Upper lobe of left lung (tissue), 6 donors: Measurements from ENCODE around the gene SLC19A2. TPM values are rescaled to one million over a fixed set of nuclear protein-coding genes. Genes with fewer than 3 reads are reported as not detected.

Source experiments
- ATAC-seq, 2 donors: fragments of 200-7000 bp; cut with Tn5 transposase; one replicate each; pipeline ENCODE4 v1.9.1; 2022; ENCODE audit warnings: mild to moderate bottlenecking in 2 of 2, moderate library complexity in 2 of 2; ENCODE audit not compliant: low FRiP score in 2 of 2
- DNase-seq, 2 donors: peaks; one replicate each; pipeline ENCODE4 v3.0.0-alpha.2; 2019 to 2020
- H3K27ac ChIP-seq, 4 donors: fragments of 200-600 bp; sonication (generic); one replicate each; pipeline ENCODE4 v1.5.1; 2016 to 2019
- H3K27me3 ChIP-seq, 4 donors: fragments of 200-600 bp; sonication (generic); one replicate each; pipeline ENCODE4 v1.5.1; 2017 to 2019
- H3K36me3 ChIP-seq, 4 donors: fragments of 200-600 bp; sonication (generic); one replicate each; pipeline ENCODE4 v1.5.1; 2016 to 2019
- H3K4me1 ChIP-seq, 4 donors: fragments of 200-600 bp; sonication (generic); one replicate each; pipeline ENCODE4 v1.5.1; 2018 to 2019
- H3K4me3 ChIP-seq, 4 donors: fragments of 200-600 bp; sonication (generic); one replicate each; pipeline ENCODE4 v1.5.1; 2017 to 2019; ENCODE audit warnings: mild to moderate bottlenecking in 2 of 4, moderate library complexity in 1 of 4
- H3K9me3 ChIP-seq, 4 donors: fragments of 200-600 bp; sonication (generic); one replicate each; pipeline ENCODE4 v1.5.1; 2018 to 2019
- CTCF ChIP-seq, 6 experiments: fragments of 450-650 bp in 4 of 6; fragments of 200-600 bp in 2 of 6; sonication (generic) in 2 of 6; IDR thresholded peaks; one replicate each; pipeline ENCODE4 v1.5.1; 2016 to 2019; ENCODE audit warnings: antibody characterized with exemption in 6 of 6
- EP300 ChIP-seq, 4 donors: sonication (generic); formaldehyde crosslinking; IDR thresholded peaks; one replicate each; pipeline ENCODE4 v1.5.1; 2017; ENCODE audit warnings: antibody characterized with exemption in 4 of 4, control low read depth in 2 of 4
- POLR2A ChIP-seq, 4 donors: fragments of 450-650 bp; IDR thresholded peaks; one replicate each; pipeline ENCODE4 v1.5.1; 2016 to 2017; ENCODE audit warnings: antibody characterized with exemption in 4 of 4, mild to moderate bottlenecking in 2 of 4
- POLR2AphosphoS5 ChIP-seq, 2 donors: sonication (generic); formaldehyde crosslinking; IDR thresholded peaks; one replicate each; pipeline ENCODE4 v1.5.1; 2017; ENCODE audit warnings: antibody characterized with exemption in 2 of 2
- WGBS, 2 donors: methylation state at CpG; one replicate each; pipeline ENCODE4 v1.1.5; 2017 to 2018; 5-methylcytosine and 5-hydroxymethylcytosine counted together
- total RNA-seq, 6 donors: library from RNA; depleted of rRNA in 4 of 6; stranded (reverse); fragments of >200 nt in 4 of 6; gene quantifications; one replicate each; pipeline versions ENCODE4 v1.1.0 to v1.2.1, GENCODE V29; 2016 to 2021
- donor health status: DM: no; HTN: no; CAD: no; lungs with moderate emphysema.
- donor health status: DM: no; HTN: yes; CAD: no; lungs with severe emphysema.

SLC19A2 gene
- total RNA-seq, 6 donors from 2014 or later: 8.4 to 37.1 (median 13.6) TPM

- DNase-seq (peak in 1 of 2 donors; percentile 33), ATAC-seq (no peak)
- H3K4me3 ChIP-seq: no peak overlapping the region
- no peaks in the 10 kb centered on the region for H3K4me1 ChIP-seq
- 68 to 79% methylated on average over 5 of the region's 5 CpGs for WGBS, 2 donors
- H3K27me3 ChIP-seq: no peaks in the 10 kb centered on the region
- H3K27ac ChIP-seq: no peak overlapping the region
- H3K9me3 ChIP-seq: no peaks in the 10 kb centered on the region
- TF ChIP-seq CTCF (IDR thresholded peaks at IDR 0.05): no peak
- no peak for TF ChIP-seq POLR2AphosphoS5 (IDR thresholded peaks at IDR 0.05)
- peak in 1 of 4 donors; percentile 44 for TF ChIP-seq EP300 (IDR thresholded peaks at IDR 0.05)
- H3K36me3 ChIP-seq: peaks cover 0 to 26% (median 3%) of the 10 kb centered on the region in 4 donors
These were observed 12.4 kb downstream of the SLC19A2 start for GRCh38 chr1:169473347-169473746.

GRCh38 chr1:169472738-169473137, 13.0 kb downstream of the SLC19A2 start:
- Histone ChIP-seq H3K36me3 (peaks cover 0 to 31% (median 3%) of the 10 kb centered on the region in 4 donors), H3K27ac (no peak overlapping the region), H3K9me3 (no peaks in the 10 kb centered on the region), H3K4me1 (no peaks in the 10 kb centered on the region), H3K4me3 (no peak overlapping the region), H3K27me3 (no peaks in the 10 kb centered on the region)
- WGBS, 2 donors: 80 to 86% methylated on average over 3 of the region's 3 CpGs
- no peak for ATAC-seq
- no peak for TF ChIP-seq CTCF (IDR thresholded peaks at IDR 0.05)
- no peak for TF ChIP-seq EP300 (IDR thresholded peaks at IDR 0.05)
- no peak for TF ChIP-seq POLR2AphosphoS5 (IDR thresholded peaks at IDR 0.05)
- TF ChIP-seq POLR2A (IDR thresholded peaks at IDR 0.05): no peak
- no peak for DNase-seq

- no peak for TF ChIP-seq POLR2AphosphoS5 (IDR thresholded peaks at IDR 0.05)
- TF ChIP-seq EP300 (IDR thresholded peaks at IDR 0.05): no peak
- no peak for TF ChIP-seq CTCF (IDR thresholded peaks at IDR 0.05)
- no peak for TF ChIP-seq POLR2A (IDR thresholded peaks at IDR 0.05)
- Histone ChIP-seq H3K36me3 (peaks cover 0 to 32% (median 4%) of the 10 kb centered on the region in 4 donors), H3K4me1 (no peaks in the 10 kb centered on the region), H3K27ac (no peak overlapping the region), H3K9me3 (no peaks in the 10 kb centered on the region), H3K4me3 (no peak overlapping the region), H3K27me3 (no peaks in the 10 kb centered on the region)
- no peak for ATAC-seq
- DNase-seq: no peak
These were observed 16.8 kb downstream of the SLC19A2 start for GRCh38 chr1:169468982-169469381.

GRCh38 chr1:169466259-169467230, 19.2 kb downstream of the SLC19A2 start:
- Histone ChIP-seq H3K4me1 (no peaks in the 10 kb centered on the region), H3K27ac (no peak overlapping the region), H3K27me3 (no peaks in the 10 kb centered on the region), H3K4me3 (no peak overlapping the region), H3K36me3 (peaks cover 0 to 32% (median 4%) of the 10 kb centered on the region in 4 donors), H3K9me3 (no peaks in the 10 kb centered on the region)
- 83 to 86% methylated on average over 8 of the region's 8 CpGs for WGBS, 2 donors
- DNase-seq: no peak
- no peak for TF ChIP-seq EP300 (IDR thresholded peaks at IDR 0.05)
- TF ChIP-seq CTCF (IDR thresholded peaks at IDR 0.05): peak in 4 of 6 experiments; percentile 19 to 35 (median 26)
- no peak for TF ChIP-seq POLR2AphosphoS5 (IDR thresholded peaks at IDR 0.05)
- peak in 1 of 2 donors; percentile 57 for ATAC-seq
